ENCODE measurements around the gene IFFO2.

Gene IFFO2

GRCh38 chr1:18949686-18950400 lies 6.6 kb downstream of the IFFO2 start:
- no peak for DNase-seq

- DNase-seq = no peak
Measured at GRCh38 chr1:18948913-18949685, 7.4 kb downstream of the IFFO2 start.

GRCh38 chr1:18948048-18948912 lies 8.2 kb downstream of the IFFO2 start:
- DNase-seq = no peak

GRCh38 chr1:18947570-18947969 lies 8.9 kb downstream of the IFFO2 start:
- DNase-seq = no peak

- DNase-seq = no peak
Measured at GRCh38 chr1:18946550-18947381, 9.7 kb downstream of the IFFO2 start.

GRCh38 chr1:18945401-18945849 lies 11.1 kb downstream of the IFFO2 start:
- DNase-seq = no peak

GRCh38 chr1:18944810-18945209 lies 11.7 kb downstream of the IFFO2 start:
- DNase-seq = no peak

- DNase-seq = no peak
Measured at GRCh38 chr1:18943914-18944572, 12.4 kb downstream of the IFFO2 start.

GRCh38 chr1:18943162-18943561 lies 13.3 kb downstream of the IFFO2 start:
- no peak for DNase-seq

GRCh38 chr1:18942340-18942739 lies 14.1 kb downstream of the IFFO2 start:
- DNase-seq = no peak

- DNase-seq = no peak
Measured at GRCh38 chr1:18941221-18942141, 15.0 kb downstream of the IFFO2 start.

- no peak for DNase-seq
Measured at GRCh38 chr1:18940303-18941020, 16.0 kb downstream of the IFFO2 start.

GRCh38 chr1:18939398-18940302 lies 16.8 kb downstream of the IFFO2 start:
- DNase-seq = no peak

GRCh38 chr1:18938707-18939070 lies 17.8 kb downstream of the IFFO2 start:
- no peak for DNase-seq

GRCh38 chr1:18938008-18938706 lies 18.3 kb downstream of the IFFO2 start:
- no peak for DNase-seq

GRCh38 chr1:18937539-18937938 lies 18.9 kb downstream of the IFFO2 start:
- no peak for DNase-seq

- DNase-seq = no peak
Measured at GRCh38 chr1:18936814-18937481, 19.5 kb downstream of the IFFO2 start.

- no peak for DNase-seq
Measured at GRCh38 chr1:18936471-18936813, 20.0 kb downstream of the IFFO2 start.

Data from cortex of kidney (tissue), 1 donor.